ENCODE results near the gene CCDC39.

CCDC39 gene

DNA sequence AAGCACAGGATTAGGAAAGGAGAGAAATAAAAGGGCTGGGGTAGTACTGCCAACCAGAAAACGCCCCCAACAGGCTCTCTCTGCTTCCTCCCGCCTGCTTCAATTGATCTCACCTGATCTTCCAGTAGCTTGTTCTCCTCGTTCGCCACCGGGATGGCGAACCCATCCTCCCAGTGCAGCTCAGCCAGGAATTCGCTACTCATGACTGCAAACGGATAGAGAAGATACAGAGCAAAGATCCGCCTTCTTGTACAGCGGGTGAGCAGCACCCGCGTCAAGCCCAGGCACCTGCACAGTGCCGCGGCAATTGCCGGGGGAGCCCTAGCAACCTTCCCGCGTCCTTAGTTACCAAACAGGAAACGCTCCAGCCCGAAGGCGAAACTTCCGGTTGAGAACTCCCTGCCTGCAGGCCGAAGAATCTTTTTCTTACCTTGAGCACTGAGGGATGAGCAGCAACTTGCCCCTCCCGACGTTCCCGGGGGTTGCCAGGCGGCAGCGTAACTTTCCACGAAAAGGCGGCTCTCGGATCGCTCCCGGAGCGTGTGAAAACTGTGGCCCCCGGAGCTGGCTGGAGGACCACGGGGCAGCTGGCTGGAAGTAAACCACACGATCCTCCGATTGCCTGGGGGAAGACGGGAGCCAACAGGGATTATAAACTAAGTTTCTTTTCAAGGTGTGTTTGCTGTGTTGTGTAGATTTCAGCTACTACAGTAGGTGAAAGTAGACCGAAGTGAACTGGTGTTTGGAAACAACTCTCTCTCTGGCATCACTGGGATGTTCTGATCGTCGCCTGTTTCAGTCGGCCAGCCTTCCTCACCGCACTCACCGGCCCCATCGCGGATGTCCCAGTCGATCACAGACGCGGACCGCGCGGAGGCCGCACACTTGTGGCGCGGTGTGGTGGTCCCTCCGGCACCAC is at the start of gene CCDC39:
TSS of gene CCDC39 (minus strand) at position 312 of the 919 bp plus-strand sequence. CDS start at position 203, 109 bp downstream.
- peak; percentile 74 for DNase-seq

DNA sequence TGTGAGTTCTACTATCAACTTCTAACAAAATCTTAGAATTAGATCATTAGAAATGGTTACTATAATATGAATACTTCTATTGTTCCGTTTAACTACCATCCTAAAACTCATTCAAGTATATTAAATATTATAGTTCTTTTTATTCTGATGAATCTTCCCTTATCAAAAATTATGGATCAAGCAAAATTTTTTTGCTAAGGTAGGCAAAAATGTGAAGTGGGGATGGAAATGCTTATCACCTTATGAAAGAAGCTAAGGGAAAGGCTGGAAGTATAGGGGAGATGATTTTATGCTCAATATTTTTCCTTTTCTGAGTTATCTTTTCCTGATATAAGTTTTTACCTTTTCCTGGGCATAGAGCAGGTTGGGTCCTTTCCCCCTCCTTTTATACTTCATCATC is 40.7 kb upstream of the CCDC39 start:
- DNase-seq: no peak

DNA sequence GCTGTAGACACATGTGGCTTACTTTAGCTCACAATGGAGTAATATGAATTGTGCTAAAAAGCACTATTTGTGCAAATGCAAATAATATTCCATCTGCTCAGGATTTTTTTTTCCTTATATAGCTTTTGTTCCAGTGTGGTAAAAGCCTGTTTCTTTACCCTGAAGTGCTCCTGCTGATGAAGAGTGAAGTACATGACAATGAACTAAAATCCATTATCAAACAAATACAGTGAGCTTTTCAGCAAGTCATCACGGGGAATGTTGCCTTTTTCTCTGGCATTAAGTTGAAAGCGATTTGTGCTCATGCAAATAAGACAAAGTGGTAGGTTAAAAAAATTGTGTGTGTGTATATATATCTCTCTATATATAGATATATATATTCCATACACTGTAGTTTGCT is 28.6 kb upstream of the CCDC39 start:
- no peak for DNase-seq

DNA sequence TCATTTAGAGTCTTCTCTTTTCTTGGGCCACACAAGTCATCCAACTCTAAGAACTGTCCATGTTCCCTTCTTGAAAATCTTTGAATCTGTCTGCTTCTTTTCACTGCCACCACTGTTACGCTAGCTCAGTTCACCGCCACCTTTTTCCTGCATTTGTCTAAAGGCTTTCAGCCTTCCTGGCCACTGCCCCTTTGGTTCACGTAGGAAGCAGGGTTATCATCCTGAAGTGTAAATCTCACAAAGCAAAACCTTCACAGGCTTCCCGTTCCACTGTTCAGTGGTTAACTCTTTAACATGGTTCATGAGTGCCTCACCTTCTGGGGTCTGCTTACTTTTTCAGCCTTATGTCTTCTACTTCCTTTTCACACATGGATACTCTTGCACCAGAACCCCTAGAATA is 26.3 kb upstream of the CCDC39 start:
- DNase-seq: no peak

DNA sequence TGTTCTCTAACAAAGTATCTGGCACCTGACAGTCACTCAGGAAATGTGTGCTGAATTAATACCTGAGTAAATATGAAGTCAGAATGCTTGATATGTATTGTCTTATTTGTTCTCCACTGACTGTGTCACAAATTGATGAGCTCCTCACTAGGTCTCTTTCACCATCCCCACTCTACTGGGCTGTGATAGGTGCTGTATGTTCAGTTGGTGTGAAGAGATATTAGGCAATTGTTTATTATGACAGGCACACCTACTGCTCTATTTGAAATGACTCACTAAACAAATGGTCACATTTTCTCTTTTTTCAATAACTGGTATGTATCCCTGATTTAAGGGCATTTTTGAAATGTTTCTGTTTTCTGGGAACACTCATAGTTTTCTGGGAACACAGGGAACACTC is 25.2 kb upstream of the CCDC39 start:
- DNase-seq: no peak

DNA sequence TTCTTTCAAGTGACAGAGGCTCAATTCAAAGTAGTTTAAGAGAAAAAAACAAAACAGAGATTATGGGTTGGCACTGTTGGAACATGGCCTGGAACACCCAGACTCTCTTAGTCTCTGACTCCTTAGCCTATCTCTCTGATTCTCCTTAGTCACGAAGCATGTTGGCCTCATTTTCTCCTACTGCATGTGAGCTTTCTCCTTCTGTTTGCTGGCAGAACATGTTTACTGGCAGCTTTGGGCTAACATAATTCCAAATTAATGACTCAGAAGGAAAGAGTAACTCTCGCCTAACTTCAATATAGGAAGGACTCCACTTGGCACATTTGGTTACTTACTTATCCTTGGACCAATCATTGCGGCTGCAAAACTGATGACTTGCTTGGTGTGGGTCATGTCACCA is 21.7 kb upstream of the CCDC39 start:
- DNase-seq: no peak

DNA sequence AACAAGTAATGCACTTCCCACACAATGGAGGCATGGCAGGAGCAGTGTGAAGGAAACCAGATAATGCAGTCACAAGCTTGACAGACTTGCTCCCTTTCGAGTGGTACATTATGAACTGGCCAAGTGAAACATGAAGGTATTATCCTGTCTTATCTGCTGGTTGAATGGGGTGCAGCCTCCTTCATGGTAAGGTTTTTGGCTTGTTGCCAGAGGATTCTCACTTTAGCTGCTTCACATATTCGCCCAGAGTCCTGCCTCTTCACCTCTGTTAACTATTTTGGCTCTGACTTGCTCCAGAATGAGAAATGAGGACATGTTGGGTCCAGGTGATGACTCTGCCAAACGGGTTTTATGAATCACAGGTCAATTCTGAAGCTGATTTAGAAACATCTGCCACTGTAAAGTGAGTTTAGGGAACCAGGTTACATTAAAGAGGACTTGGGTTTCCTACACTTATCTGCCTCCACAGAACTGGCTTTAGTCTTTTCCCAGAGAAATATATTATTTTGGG is 19.5 kb upstream of the CCDC39 start:
- no peak for DNase-seq

DNA sequence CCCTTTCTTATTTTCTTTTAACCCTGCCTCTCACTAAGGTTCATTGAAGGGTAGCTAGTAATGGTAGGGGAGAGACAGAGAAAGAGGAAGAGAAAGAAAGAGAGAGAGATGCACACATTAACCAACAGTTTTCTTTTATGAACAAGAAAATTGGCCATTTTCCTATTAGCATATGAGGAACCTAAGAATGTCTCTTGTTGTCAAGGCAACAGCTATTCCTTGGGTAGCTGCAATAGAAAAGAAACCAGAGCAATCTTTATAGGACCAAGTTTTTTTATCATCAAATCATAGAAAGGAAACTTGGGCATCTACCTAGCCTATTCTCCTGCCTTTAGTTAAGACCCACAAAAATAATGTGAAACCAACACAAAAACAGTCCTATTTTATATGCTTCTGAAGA is 15.0 kb upstream of the CCDC39 start:
- DNase-seq: no peak

DNA sequence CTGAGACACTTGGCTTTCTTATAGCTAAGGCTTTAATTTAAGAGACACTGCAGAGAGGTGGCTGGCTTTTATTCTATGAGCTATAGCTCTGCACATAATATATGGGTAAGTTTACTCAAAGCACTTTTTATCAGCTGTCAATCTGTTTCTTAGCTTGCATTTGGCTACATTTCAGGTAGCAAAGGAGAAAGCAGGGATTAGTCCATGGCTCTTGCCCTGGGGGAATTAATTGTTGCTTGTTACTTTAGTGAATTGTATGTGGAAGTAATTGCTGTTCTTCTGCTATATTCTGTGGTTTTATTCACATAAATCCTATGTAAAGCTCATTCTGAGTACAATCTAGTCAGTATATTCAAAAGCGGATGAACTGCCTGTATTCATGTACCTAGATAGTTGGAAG is 14.4 kb upstream of the CCDC39 start:
- no peak for DNase-seq

DNA sequence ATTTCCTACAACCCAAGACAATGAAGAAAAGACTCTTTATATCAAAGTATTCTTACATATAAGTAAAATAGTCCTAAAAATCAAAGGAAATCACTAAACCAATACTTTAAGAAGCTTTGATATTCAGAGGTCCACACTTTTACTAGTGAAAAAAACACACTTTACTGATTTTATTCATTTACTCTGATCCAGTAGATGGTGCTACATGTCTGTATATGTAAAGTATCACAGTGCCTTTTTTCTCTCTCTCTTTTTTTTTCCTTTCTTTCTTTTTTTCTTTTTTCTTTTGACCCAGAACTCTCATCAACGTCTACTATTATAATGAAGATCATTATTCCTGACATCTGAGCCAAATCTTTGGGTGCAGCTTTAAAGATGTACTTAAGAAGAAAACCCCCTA is 10.8 kb upstream of the CCDC39 start:
- DNase-seq: no peak

DNA sequence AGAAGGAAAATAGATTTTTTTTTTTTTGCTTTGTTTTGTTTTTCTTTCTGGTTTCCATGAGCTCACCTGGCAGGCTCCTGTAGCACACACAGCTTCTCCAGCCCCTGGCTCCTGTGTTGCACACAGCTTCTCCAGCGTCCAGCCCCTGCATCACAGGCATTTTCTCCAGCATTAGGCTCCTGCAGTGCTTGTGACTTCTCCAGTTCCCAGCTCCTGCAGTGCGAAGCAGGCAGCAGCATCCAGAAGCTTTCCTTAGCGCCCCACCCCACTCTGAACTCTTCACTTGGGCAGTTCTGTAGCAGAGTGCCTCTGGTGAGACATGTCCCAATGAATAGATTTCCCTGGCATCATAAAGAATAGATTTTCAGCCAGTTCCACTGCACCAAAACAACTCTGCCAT is 5.5 kb upstream of the CCDC39 start:
- no peak for DNase-seq

DNA sequence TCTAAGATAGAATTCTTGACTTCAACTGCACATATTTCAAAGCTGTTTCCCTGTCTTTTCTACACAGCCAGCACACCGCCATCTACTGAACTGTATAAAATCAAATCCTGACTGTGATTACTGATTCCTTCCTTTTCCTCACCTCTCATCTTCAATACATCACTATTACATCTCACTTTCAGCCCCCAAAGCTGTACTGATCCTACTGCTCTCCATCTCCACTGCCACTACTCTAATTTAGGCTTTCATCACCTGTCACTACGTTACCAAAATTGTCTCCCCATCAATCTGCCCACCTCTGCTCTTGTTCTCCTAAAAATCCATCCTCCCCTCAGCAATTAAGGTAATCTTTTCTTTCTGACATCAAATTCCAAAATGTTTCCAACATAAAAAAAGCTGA is 4.5 kb upstream of the CCDC39 start:
- DNase-seq: no peak

DNA sequence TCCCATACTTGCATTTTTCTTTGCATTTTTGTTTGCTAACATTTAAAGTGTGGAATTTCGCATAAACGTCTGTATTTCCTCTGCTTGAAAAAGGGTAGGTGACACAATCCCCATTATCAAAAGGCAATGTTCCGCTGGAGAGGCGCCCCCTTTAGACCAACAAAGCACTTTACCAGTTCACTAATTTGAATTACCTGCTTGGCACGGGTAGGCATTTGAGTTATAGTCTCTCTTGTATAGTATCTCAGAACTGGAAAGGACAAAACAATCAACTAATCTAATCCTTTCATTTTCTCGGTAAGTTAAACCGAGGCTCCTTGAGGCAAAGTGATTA is 775 bp upstream of the CCDC39 start:
- DNase-seq: peak; percentile 20

DNA sequence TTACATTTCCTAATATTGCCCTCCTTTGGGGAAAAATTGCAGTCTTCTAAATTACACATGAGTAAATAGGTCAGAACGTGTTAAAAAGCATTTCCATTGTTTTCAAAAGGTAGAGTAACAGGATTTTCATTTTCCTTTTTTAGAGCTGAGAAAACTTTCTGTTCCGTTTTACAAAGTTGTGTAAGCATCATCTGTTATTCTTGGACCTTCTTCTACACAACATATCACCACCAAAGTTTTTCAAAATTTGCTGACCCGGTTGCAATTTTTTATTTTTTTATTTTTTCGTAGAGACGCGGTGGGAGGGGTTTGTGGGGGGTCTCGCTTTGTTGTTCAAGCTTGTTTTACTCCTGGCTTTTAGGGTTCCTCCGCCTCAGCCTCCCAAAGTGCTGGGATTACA is 1.1 kb downstream of the CCDC39 start:
- no peak for DNase-seq

DNA sequence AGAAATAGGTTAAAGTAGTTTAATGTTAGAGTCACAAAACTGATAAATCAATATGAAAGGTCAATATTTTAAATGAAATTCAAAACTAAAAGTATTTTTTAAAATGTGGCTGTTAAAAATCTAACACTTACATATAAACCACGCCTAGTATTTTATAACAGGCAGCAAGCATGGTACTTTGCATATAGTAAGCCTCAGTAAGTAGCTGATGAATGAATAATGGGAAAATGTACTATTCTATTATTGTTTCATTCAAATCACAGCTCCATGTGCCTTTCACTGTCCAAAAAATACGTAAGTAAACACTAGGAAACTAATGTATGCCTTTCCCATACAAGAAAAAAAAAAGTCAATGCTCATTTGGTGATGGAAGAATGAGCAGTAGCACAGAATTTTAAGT is 17.8 kb downstream of the CCDC39 start:
- no peak for DNase-seq

DNA sequence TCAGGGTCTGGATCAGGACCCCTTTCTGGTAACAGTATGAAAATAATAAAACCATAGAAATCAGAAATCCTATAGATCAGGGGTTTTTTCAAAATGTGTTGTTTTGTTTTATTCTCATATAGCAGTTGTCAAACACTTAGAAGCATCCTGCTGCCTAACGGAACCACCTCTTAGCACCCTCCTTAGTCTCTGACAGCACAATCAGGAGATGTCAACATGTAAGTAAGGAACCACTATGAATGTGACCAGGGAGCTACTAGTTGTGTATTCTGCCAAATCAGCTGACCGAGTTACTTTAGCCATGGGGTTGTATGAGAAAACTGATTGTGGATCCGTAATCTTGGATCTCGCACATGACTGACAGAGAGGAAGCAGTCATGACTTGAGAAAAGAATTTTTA is 22.2 kb downstream of the CCDC39 start:
- DNase-seq: no peak

DNA sequence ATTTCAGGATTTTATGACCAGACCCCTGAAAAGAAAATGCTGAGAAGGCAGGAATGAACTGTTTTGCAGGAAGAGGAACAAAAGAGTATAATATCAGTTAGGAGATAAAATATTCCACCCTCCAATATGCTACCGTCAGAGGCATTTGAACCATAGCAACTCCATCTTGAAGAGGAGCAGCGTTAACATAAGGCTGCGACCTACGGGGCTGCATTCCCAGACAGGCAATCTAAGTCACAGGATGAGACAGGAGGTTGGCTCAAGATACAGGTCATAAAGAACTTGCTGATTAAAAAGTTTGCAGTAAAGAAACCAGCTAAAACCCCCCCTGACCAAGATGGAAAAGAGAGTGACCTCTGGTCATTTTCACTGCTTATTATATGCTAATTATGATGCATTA is 22.9 kb downstream of the CCDC39 start:
- DNase-seq: no peak

DNA sequence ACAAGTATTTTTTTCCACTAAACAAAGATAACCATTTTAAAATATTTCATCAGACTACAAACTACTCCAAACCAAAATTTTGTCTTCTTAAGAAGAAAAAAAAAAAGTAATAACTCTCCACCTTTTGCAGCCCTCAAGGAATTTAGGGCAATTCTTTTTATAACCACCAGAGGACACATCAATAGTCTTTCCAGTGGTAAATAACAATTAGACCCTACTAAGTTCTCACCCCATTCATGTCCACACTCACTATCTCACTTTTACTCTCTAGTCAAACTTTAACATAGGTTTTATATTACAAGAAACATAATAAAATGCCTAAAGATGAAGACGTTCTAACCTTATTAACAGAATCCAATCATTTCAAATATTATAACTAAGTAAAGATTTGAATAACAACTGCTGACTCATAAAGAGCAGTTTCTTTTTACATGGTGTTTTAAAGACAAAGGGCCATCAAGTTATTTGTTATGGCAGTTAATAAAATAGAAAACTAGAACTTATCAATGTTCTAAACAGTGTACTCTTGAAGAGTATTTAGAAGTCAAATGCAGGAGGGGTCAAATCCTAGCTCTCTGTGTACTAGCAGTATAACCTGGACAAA is 33.0 kb downstream of the CCDC39 start:
- DNase-seq: no peak

DNA sequence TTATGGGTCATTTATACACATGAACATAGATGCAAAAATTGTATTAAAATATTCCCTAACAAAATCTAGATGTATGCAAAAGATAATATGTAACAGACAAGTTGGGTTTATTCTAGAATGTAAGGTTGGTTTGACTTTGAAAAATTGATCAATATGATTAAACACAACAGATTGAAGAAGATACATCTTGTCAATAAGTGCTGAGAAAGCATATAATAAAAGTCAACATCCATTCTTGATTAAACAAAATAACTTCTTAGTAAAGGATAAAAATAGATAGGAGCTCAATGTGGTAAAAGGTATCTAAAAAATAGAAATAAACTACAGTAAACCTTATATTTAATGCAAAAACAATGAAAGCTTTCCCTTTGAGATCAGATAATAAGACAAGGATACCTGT is 38.3 kb downstream of the CCDC39 start:
- no peak for DNase-seq

DNA sequence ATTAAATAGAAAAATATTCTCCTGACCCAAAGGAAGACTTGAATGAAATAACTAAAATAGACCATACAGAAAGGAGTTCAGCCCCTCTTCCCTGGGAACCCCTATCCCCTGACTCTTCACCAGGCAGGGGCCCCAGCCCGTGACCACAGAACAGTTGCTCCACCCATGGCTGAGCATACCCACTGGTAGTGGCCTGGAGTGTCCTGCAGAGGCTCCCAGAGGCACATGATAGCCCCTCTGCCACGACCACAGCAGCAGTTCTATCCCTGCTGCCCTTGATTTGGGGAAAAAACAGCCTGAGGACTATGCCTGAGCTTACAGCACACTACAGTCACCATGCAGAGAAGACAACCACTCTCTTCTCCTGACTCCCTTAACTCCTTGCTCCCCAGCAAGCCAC is 45.6 kb downstream of the CCDC39 start:
- DNase-seq: no peak

DNA sequence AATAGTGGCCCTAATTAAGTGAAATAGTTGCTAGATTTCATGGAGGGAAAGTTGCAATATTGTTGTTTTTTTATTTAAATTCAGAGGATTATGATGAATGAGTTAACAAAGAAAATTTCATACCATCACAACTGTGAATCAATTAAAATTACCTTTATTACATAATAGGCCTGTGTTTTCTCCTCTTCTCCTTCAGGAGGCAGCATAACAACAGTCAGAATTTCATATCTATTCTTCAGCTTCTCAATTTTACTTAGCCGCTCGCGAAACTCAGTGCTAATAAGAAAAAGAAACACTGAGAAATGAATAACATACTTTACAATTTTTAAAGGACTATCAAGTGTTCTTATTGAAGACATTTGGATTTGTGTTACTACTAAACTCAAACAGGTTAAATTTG is 48.0 kb downstream of the CCDC39 start:
- no peak for DNase-seq

DNA sequence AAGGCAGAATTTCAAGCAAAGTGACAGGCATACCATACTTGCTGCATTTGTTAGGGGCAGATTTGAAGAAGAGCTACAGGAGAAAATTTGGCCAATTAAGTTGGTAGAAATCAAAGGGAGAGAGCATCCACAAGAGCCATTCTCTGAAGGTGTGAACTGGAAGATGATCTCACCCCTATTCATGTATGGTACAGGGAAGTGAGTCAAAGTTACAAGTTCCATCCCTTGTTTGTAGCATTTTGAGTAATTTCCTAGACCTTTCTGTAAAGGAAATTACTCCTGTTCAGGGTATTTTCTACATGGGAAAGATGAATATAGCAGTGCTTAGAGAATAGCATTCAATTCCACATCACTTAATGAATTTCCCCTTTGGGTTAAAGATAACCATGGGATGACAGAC is 48.9 kb downstream of the CCDC39 start:
- no peak for DNase-seq

DNA sequence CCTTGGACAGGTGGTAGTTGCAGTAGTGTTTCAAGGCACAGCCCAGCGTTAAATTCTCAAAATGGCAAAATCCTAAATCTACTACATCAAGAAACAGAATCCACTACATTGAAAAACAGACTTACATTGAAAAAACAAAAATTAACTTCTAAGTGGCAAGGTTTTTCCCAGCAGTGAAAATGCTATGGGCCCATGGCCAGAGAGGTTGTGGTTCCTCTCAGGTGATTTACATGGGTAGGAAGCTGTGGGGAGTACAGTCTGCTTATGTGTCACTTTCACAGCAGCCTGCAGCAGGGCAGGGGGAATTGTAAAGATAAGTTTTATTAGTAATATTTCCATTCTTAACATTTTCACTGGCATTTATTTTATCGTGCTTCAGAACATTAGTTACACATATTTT is 52.4 kb downstream of the CCDC39 start:
- DNase-seq: no peak

DNA sequence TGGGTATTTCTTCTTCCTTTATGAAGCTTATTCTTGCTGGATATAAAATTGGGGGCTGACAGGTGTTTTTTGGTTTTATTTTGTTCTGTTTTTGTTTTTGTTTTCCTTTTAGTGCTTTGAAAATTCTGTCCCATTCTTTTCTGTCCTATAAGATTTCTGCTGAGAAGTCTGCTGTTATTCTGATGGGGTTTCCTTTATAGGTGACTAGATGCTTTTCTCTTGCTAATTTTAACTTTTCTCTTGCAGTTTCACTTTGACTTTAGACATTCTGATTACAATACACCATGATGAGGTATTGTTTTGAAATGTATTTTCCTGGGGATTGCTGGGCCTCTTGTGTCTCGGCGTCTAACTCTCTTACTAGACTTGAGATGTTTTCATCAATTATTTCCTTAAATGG is 54.6 kb downstream of the CCDC39 start:
- DNase-seq: no peak

DNA sequence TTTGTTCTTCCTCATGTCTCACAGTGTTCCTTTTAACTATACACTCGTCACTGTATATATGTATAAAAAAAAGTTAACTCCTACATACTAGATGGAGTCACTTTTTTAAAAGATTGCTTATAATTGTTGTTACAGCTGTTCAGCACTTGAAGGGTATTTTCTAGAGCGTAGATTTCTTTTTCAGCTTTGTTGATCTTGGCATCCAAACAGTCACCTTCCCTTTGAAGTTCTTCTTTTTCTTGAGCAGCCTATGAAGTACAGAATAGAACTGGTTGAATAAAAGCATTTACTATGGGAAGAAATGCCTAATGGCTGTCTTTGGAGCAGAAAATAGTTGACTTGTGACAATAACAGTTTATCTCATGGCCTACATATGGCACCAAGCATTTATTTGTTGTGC is 59.6 kb downstream of the CCDC39 start:
- no peak for DNase-seq
